ENCODE results near the gene ZBTB16. TPM values are rescaled to one million over a fixed set of nuclear protein-coding genes. Genes with fewer than 3 reads are reported as not detected.

The ZBTB16 gene
- total and polyA plus RNA-seq, 8 donors: 7.9 to 318 (median 55.3) TPM

GRCh38 chr11:114158886-114159285 is 99.4 kb downstream of the ZBTB16 start:
- Histone ChIP-seq H3K27me3 (no peaks in the 10 kb centered on the region), H3K4me3 (no peak overlapping the region), H3K4me1 (peaks cover 82 to 100% (median 94%) of the 10 kb centered on the region in 4 donors), H3K27ac (peak overlapping the region; percentile 83 to 99 (median 95)), H3K9me3 (no peaks in the 10 kb centered on the region), H3K36me3 (peaks cover 5 to 33% (median 30%) of the 10 kb centered on the region in 4 donors)
- DNase-seq: no peak
- WGBS, 5 donors: 91 to 95% (median 92%) methylated on average over 7 of the region's 7 CpGs
- intact Hi-C loops (cut with DNase I; ENCODE audit: low total_unique reads): no loop called here
- TF ChIP-seq POLR2A (IDR thresholded peaks at IDR 0.05) (no peak), CTCF (IDR thresholded peaks at IDR 0.05) (no peak), EP300 (IDR thresholded peaks at IDR 0.05) (no peak), POLR2AphosphoS5 (IDR thresholded peaks at IDR 0.05) (no peak)

- WGBS, 5 donors: 25 to 43% (median 31%) methylated on average over 5 of the region's 5 CpGs
- intact Hi-C loops (cut with DNase I; ENCODE audit: low total_unique reads): no loop called here
- DNase-seq: no peak
- Histone ChIP-seq H3K27me3 (no peaks in the 10 kb centered on the region), H3K27ac (peak overlapping the region; percentile 83 to 99 (median 95)), H3K36me3 (peaks cover 5 to 33% (median 30%) of the 10 kb centered on the region in 4 donors), H3K4me1 (peaks cover 80 to 100% (median 93%) of the 10 kb centered on the region in 4 donors), H3K4me3 (no peak overlapping the region), H3K9me3 (no peaks in the 10 kb centered on the region)
- TF ChIP-seq POLR2AphosphoS5 (IDR thresholded peaks at IDR 0.05) (peak in 1 of 3 donors; percentile 57), CTCF (IDR thresholded peaks at IDR 0.05) (no peak)
Measured at GRCh38 chr11:114159320-114159719, 99.8 kb downstream of the ZBTB16 start.

DNA sequence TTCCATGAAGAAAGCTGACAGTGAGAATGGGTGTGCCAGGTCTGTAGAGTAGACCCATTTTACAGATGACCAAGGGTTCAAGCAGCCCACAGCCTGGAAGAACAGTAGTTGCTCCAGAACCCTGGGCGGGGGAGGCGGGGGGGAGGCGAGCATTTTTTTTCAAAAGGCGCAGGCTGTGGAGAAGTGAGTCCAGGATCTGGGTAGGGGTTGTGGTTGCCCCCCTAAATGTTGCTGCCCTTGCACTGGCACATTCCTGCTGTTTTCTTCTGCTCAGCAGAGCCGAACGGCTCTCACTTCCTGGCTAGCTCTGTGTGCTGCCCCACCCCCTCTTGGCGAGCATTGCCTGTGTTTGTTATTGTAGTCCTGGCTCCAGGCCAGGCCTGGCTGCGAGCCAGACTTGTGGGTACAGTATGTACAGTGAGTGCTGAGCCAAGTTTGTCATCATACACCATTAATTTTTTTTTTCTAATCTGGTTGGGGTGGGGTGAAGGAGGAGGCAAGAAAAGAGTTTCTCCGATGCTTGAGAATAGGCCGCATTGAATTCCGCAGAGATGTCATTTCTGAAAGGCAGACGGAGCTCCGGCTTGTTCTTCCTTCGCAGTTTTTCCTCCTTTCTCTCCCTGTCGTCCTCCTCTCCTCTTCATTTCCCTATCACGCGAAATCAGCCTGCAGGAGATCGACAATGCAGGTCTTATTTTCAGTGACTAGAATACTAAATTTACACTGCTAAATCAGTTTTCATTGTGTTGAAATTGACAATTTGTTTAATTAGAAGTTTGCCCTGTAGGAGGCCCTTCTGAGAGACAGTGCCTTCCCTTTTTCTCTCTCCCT is 100.5 kb downstream of the ZBTB16 start:
- Histone ChIP-seq H3K27me3 (no peaks in the 10 kb centered on the region), H3K9me3 (no peaks in the 10 kb centered on the region), H3K4me1 (peaks cover 80 to 100% (median 94%) of the 10 kb centered on the region in 4 donors), H3K4me3 (peak overlapping the region in 2 of 4 donors; percentile 5 to 8), H3K27ac (peak overlapping the region; percentile 83 to 99 (median 95)), H3K36me3 (peaks cover 5 to 33% (median 30%) of the 10 kb centered on the region in 4 donors)
- DNase-seq: peak; percentile 99 to 100
- peak; percentile 99 to 100 (median 100) for TF ChIP-seq POLR2AphosphoS5 (IDR thresholded peaks at IDR 0.05)
- peak; percentile 100 for TF ChIP-seq EP300 (IDR thresholded peaks at IDR 0.05)
- peak in 1 of 4 donors; percentile 58 for TF ChIP-seq POLR2A (IDR thresholded peaks at IDR 0.05)
- TF ChIP-seq CTCF (IDR thresholded peaks at IDR 0.05): peak in 1 of 7 experiments; percentile 6
- intact Hi-C loops (cut with DNase I; ENCODE audit: low total_unique reads): no loop called here
- 2 to 6% (median 4%) methylated on average over 16 to 18 of the region's 18 CpGs for WGBS, 5 donors

DNA sequence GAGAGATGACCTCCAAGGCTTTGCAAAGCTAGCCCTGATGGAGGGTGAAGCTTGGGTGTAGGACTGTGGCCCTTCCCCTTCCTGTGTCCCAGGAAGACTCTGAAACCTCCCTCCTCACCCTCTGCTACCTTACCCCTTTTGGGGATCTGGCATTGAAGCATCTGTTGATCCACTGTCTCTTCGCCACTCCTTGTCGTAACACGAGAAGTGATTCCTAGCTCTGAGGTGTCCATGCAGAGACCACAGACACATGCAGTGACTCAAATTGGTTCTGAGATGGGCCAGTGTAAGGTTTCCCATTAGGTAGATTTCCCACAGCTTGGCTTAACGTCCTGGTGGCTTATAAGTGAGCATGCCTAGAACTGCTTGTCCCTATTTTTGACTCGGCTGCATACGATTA is 101.4 kb downstream of the ZBTB16 start:
- Histone ChIP-seq H3K36me3 (peaks cover 5 to 30% (median 29%) of the 10 kb centered on the region in 4 donors), H3K27ac (peak overlapping the region; percentile 85 to 99 (median 95)), H3K27me3 (no peaks in the 10 kb centered on the region), H3K9me3 (no peaks in the 10 kb centered on the region), H3K4me1 (peaks cover 82 to 100% (median 94%) of the 10 kb centered on the region in 4 donors), H3K4me3 (peak overlapping the region in 1 of 4 donors; percentile 5)
- 83 to 95% (median 89%) methylated on average over 6 of the region's 6 CpGs for WGBS, 5 donors
- DNase-seq: no peak
- TF ChIP-seq POLR2A (IDR thresholded peaks at IDR 0.05) (no peak), EP300 (IDR thresholded peaks at IDR 0.05) (no peak), CTCF (IDR thresholded peaks at IDR 0.05) (no peak), POLR2AphosphoS5 (IDR thresholded peaks at IDR 0.05) (peak in 1 of 3 donors; percentile 7)
- intact Hi-C loops (cut with DNase I; ENCODE audit: low total_unique reads): no loop called here

Measured in stomach (tissue), 9 donors.